Measurements from ENCODE around the gene ART1.

GRCh38 chr11:3639841-3640240 lies 5.1 kb upstream of the ART1 start:
- TF ChIP-seq CTCF (IDR thresholded peaks at IDR 0.05) = no peak
- TF ChIP-seq POLR2A (IDR thresholded peaks at IDR 0.05) = no peak

All from lower leg skin (tissue), 3 donors.